CD14-positive monocyte (primary cell): ENCODE measurements around the gene VWA1. TPM values are rescaled to one million over a fixed set of nuclear protein-coding genes. Genes with fewer than 3 reads are reported as not detected.
"Not testable (repeated sequence)": the region's sequence is repeated elsewhere in the genome, so short reads cannot be mapped to it uniquely, and the experiment has no call there.

ENCODE experiments used
- DNase-seq, 3 donors: peaks; one replicate each; pipeline ENCODE4 v3.0.0-alpha.2; 2011 to 2022
- H2AFZ ChIP-seq: 2 replicates; pipeline ENCODE4 v1.6.0; 2012; ENCODE audit warnings: mild to moderate bottlenecking, low read depth, low read length, inconsistent platforms; ENCODE audit not compliant: insufficient read depth, poor library complexity, severe bottlenecking
- H3K27ac ChIP-seq, 2 donors: 1 replicate in 1 of 2; 2 replicates in 1 of 2; pipeline ENCODE4 v1.5.1; 2012 to 2013; ENCODE audit warnings: low read length in 2 of 2, control low read depth in 1 of 2, inconsistent platforms in 1 of 2, low read depth in 1 of 2, mild to moderate bottlenecking in 1 of 2
- H3K27me3 ChIP-seq, 2 donors: one replicate each; pipeline versions ENCODE4 v1.6.0 to v1.6.1; 2011 to 2013; ENCODE audit warnings: low read length in 2 of 2; ENCODE audit not compliant: control insufficient read depth in 2 of 2, insufficient read depth in 2 of 2
- H3K36me3 ChIP-seq, 2 donors: replicated peaks in 1 of 2; 1 replicate in 1 of 2; 2 replicates in 1 of 2; pipeline versions ENCODE4 v1.5.1 to v1.6.1; 2012 to 2013; ENCODE audit warnings: low read length in 2 of 2, control low read depth in 1 of 2, inconsistent platforms in 1 of 2, mild to moderate bottlenecking in 1 of 2; ENCODE audit not compliant: insufficient read depth in 2 of 2, control insufficient read depth in 1 of 2
- H3K4me1 ChIP-seq, 2 donors: 1 replicate in 1 of 2; 2 replicates in 1 of 2; pipeline versions ENCODE4 v1.5.1 to v1.6.1; 2012 to 2013; ENCODE audit warnings: low read length in 2 of 2, control low read depth in 1 of 2, inconsistent platforms in 1 of 2, mild to moderate bottlenecking in 1 of 2, moderate library complexity in 1 of 2; ENCODE audit not compliant: insufficient read depth in 2 of 2, control insufficient read depth in 1 of 2
- H3K4me2 ChIP-seq: replicated peaks from 2 replicates; pipeline ENCODE3; 2012; ENCODE audit warnings: low read length, moderate library complexity, mild to moderate bottlenecking; ENCODE audit not compliant: poor library complexity, severe bottlenecking; ENCODE audit errors: extremely low read depth
- H3K4me3 ChIP-seq, 3 experiments: fragments of 200-600 bp in 1 of 3; sonication (generic) in 1 of 3; replicated peaks in 1 of 3; 1 replicate in 2 of 3; 2 replicates in 1 of 3; pipeline ENCODE4 v1.5.1; 2011 to 2013; ENCODE audit warnings: low read length in 3 of 3, mild to moderate bottlenecking in 3 of 3, control low read depth in 2 of 3, low read depth in 2 of 3, inconsistent platforms in 1 of 3, moderate library complexity in 1 of 3
- H3K79me2 ChIP-seq: 2 replicates; pipeline ENCODE4 v1.6.0; 2012; ENCODE audit warnings: mild to moderate bottlenecking, control low read depth, inconsistent platforms, low read length, moderate library complexity; ENCODE audit not compliant: insufficient read depth
- H3K9ac ChIP-seq: 2 replicates; pipeline ENCODE4 v1.6.0; 2017; ENCODE audit warnings: low read length, mild to moderate bottlenecking; ENCODE audit not compliant: insufficient read depth, poor library complexity, severe bottlenecking
- H3K9me3 ChIP-seq, 2 donors: replicated peaks in 1 of 2; 1 replicate in 1 of 2; 2 replicates in 1 of 2; pipeline versions ENCODE4 v1.5.1 to v1.6.1; 2012 to 2013; ENCODE audit warnings: low read length in 2 of 2, control low read depth in 1 of 2; ENCODE audit not compliant: control insufficient read depth in 1 of 2, insufficient read depth in 1 of 2
- H4K20me1 ChIP-seq: 2 replicates; pipeline ENCODE4 v1.6.0; 2012; ENCODE audit warnings: mild to moderate bottlenecking, low read length, control low read depth, moderate library complexity; ENCODE audit not compliant: insufficient read depth
- H3K27ac Mint-ChIP-seq, 7 donors: one replicate each; pipeline ENCODE4 v1.8.0; 2020; ENCODE audit warnings: mild to moderate bottlenecking in 7 of 7, mixed read lengths in 7 of 7, moderate library complexity in 6 of 7, inconsistent platforms in 2 of 7
- H3K27me3 Mint-ChIP-seq, 3 donors: one replicate each; pipeline ENCODE4 v1.8.0; 2021 to 2022; ENCODE audit warnings: low read depth in 3 of 3, mild to moderate bottlenecking in 3 of 3, mixed read lengths in 3 of 3, moderate library complexity in 3 of 3, inconsistent platforms in 1 of 3
- H3K36me3 Mint-ChIP-seq, 2 donors: one replicate each; pipeline ENCODE4 v1.8.0; 2020; ENCODE audit warnings: mixed read lengths in 2 of 2, inconsistent platforms in 1 of 2, mild to moderate bottlenecking in 1 of 2
- H3K4me1 Mint-ChIP-seq: one replicate; pipeline ENCODE4 v1.8.0; 2020; ENCODE audit warnings: mild to moderate bottlenecking, mixed read lengths
- H3K4me3 Mint-ChIP-seq, 2 donors: one replicate each; pipeline ENCODE4 v1.8.0; 2020; ENCODE audit warnings: mild to moderate bottlenecking in 2 of 2, mixed read lengths in 2 of 2, moderate library complexity in 1 of 2
- H3K9me3 Mint-ChIP-seq, 7 donors: one replicate each; pipeline ENCODE4 v1.8.0; 2020 to 2022; ENCODE audit warnings: mixed read lengths in 7 of 7, mild to moderate bottlenecking in 6 of 7, moderate library complexity in 6 of 7, inconsistent platforms in 2 of 7
- CTCF ChIP-seq: fragments of 200-600 bp; IDR thresholded peaks from one replicate; pipeline ENCODE4 v1.8.0; 2022; ENCODE audit warnings: antibody characterized with exemption, mild to moderate bottlenecking
- WGBS: methylation state at CpG from one replicate; pipeline ENCODE4 v1.1.5; 2013; ENCODE audit warnings: missing lambda C conversion rate; ENCODE audit not compliant: insufficient coverage; 5-methylcytosine and 5-hydroxymethylcytosine counted together
- intact Hi-C, 2 donors: fragments of 100-400 bp; cut with micrococcal nuclease; formaldehyde crosslinking; loops; one replicate each; pipeline versions ENCODE4 v1.15.0 to v1.15.1; 2023
- polyA plus RNA-seq, 3 donors: library from polyadenylated mRNA; depleted of rRNA in 1 of 3; unstranded in 2 of 3; stranded (reverse) in 1 of 3; fragments of 300-500 nt in 2 of 3; fragments of >200 nt in 1 of 3; fragmentation: Illumina TruSeq in 2 of 3; gene quantifications; 1 replicate in 2 of 3; 2 replicates in 1 of 3; pipeline ENCODE4 v1.2.3, GENCODE V29; 2012 to 2021

The VWA1 gene
- polyA plus RNA-seq, 3 donors, result not detected

GRCh38 chr1:1479547-1480487 is 44.3 kb downstream of the VWA1 start:
- H4K20me1 ChIP-seq, result no peaks in the 10 kb centered on the region
- no peaks in the 10 kb centered on the region for H3K27me3 ChIP-seq
- H3K36me3 Mint-ChIP-seq, result peaks cover 43 to 72% of the 10 kb centered on the region in 2 donors
- H3K36me3 ChIP-seq, result peaks cover 41 to 59% of the 10 kb centered on the region in 2 donors
- no peak overlapping the region for H3K27ac ChIP-seq
- H3K79me2 ChIP-seq, result peaks cover 5% of the 10 kb centered on the region
- H3K9me3 Mint-ChIP-seq, result no peaks in the 10 kb centered on the region
- WGBS, result 96% methylated on average over 26 of the region's 42 CpGs
- no peaks in the 10 kb centered on the region for H3K4me1 ChIP-seq
- H2AFZ ChIP-seq, result no peak overlapping the region
- H3K4me1 Mint-ChIP-seq, result no peaks in the 10 kb centered on the region
- no peak for TF ChIP-seq CTCF
- intact Hi-C loops, result no loop called here
- DNase-seq, result no peak
- H3K9me3 ChIP-seq, result no peaks in the 10 kb centered on the region
- H3K27ac Mint-ChIP-seq, result peak overlapping the region in 3 of 7 donors; percentile 19 to 31 (median 25)
- H3K27me3 Mint-ChIP-seq, result peaks cover 0 to 2% (median 0%) of the 10 kb centered on the region in 3 donors
- H3K9ac ChIP-seq, result no peak overlapping the region
- no peak overlapping the region for H3K4me3 Mint-ChIP-seq
- H3K4me3 ChIP-seq, result no peak overlapping the region
- no peak overlapping the region for H3K4me2 ChIP-seq

- H3K9me3 Mint-ChIP-seq, H3K27ac Mint-ChIP-seq, H3K27me3 ChIP-seq, H3K4me1 ChIP-seq, H3K9me3 ChIP-seq, intact Hi-C loops, H4K20me1 ChIP-seq, H3K4me3 ChIP-seq, H3K9ac ChIP-seq, H3K4me3 Mint-ChIP-seq, H2AFZ ChIP-seq, DNase-seq, H3K27me3 Mint-ChIP-seq, H3K4me1 Mint-ChIP-seq, H3K27ac ChIP-seq, H3K4me2 ChIP-seq, H3K79me2 ChIP-seq: not testable (repeated sequence)
- 98% methylated on average over 4 of the region's 16 CpGs for WGBS
- H3K36me3 Mint-ChIP-seq, result peaks cover 42 to 72% of the 10 kb centered on the region in 2 donors
- H3K36me3 ChIP-seq, result peaks cover 42 to 59% of the 10 kb centered on the region in 2 donors
Measured at GRCh38 chr1:1480488-1480867, 45.0 kb downstream of the VWA1 start.

- H3K4me3 ChIP-seq, H3K9me3 ChIP-seq, H3K9me3 Mint-ChIP-seq, H3K9ac ChIP-seq, H2AFZ ChIP-seq, H3K4me1 ChIP-seq, H3K4me1 Mint-ChIP-seq, H3K27me3 ChIP-seq, H3K27ac Mint-ChIP-seq, H4K20me1 ChIP-seq, DNase-seq, H3K4me2 ChIP-seq, H3K79me2 ChIP-seq, H3K27me3 Mint-ChIP-seq, intact Hi-C loops, H3K27ac ChIP-seq, H3K4me3 Mint-ChIP-seq: not testable (repeated sequence)
- H3K36me3 ChIP-seq, result peaks cover 47 to 57% of the 10 kb centered on the region in 2 donors
- 97% methylated on average over 7 of the region's 30 CpGs for WGBS
- peaks cover 42 to 75% of the 10 kb centered on the region in 2 donors for H3K36me3 Mint-ChIP-seq
Measured at GRCh38 chr1:1481811-1482210, 46.3 kb downstream of the VWA1 start.
